ENCODE measurements around the gene GRAMD2A. TPM values are rescaled to one million over a fixed set of nuclear protein-coding genes. Genes with fewer than 3 reads are reported as not detected.

The GRAMD2A gene
- total and polyA plus RNA-seq, 5 experiments from 2014 or later = not detected

DNA sequence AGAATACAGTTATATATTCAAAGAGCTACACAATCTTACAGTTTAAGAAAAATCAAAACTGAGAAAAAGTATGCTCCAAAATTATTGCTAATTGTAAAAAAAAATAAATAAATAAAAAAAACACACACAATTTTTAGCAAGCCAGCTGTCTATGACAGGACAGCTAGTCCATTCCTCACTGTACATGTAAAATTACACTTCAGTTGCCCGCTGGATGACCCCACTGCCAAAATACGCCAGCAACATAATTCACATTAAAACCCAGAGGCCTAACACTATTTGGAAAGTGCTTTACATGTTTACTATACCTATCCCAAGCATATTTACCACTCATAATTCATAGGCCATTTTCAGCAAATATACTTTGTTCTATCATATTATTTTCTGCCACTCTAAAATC, 85.5 kb downstream of the GRAMD2A start:
- DNase-seq (no peak), ATAC-seq (no peak)
- POLR2A ChIA-PET = no interaction called here
- Mint-ChIP-seq H3K27me3 (no peaks in the 10 kb centered on the region), H3K4me1 (peaks cover 23 to 44% (median 35%) of the 10 kb centered on the region in 4 donors), H3K27ac (no peak overlapping the region), H3K4me3 (no peak overlapping the region), H3K36me3 (no peaks in the 10 kb centered on the region), H3K9me3 (no peaks in the 10 kb centered on the region)

DNA sequence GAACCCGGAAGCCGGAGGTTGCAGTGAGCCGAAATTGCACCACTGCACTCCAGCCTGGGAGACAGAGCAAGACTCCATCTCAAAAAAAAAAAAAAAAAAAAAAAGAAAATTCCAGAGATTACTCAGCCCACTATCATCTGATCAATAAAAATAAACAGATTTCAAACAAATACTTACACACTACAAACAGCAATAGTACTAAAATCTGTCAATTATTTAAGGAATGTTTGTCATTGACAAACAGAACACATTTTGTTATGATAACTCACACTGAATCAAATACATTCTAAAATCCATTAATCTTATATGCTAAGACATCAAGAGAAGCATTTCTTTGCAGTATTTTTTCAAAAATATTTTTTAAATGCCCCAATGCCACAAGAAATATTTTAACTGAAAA, 87.2 kb downstream of the GRAMD2A start:
- DNase-seq (no peak), ATAC-seq (no peak)
- Mint-ChIP-seq H3K4me3 (no peak overlapping the region), H3K27me3 (no peaks in the 10 kb centered on the region), H3K9me3 (no peaks in the 10 kb centered on the region), H3K36me3 (no peaks in the 10 kb centered on the region), H3K27ac (no peak overlapping the region), H3K4me1 (peaks cover 14 to 29% (median 22%) of the 10 kb centered on the region in 4 donors)
- POLR2A ChIA-PET = no interaction called here

Other genes with a start within 250 kb of the GRAMD2A start
- 10 to 100 TPM; 44.0 to 45.2 TPM for gene MYO9A, start 79.6 kb downstream of the GRAMD2A start, total RNA-seq
- gene MYO9A, start 79.6 kb downstream of the GRAMD2A start, polyA plus RNA-seq = 10 to 100 TPM; 11.7 to 13.3 (median 12.9) TPM
- 1 to 10 TPM; 1.4 to 2.2 TPM for gene SENP8, start 79.4 kb downstream of the GRAMD2A start, total RNA-seq
- 1 to 10 TPM in 1 of 3 donors, under 1 TPM in 2; 0.41 to 1.7 (median 0.98) TPM for gene SENP8, start 79.4 kb downstream of the GRAMD2A start, polyA plus RNA-seq
- gene PKM, start 33.4 kb upstream of the GRAMD2A start, total RNA-seq = 100 to 1,000 TPM; 277 to 285 TPM
- 100 to 1,000 TPM; 305 to 330 (median 318) TPM for gene PKM, start 33.4 kb upstream of the GRAMD2A start, polyA plus RNA-seq
- gene PARP6, start 74.8 kb upstream of the GRAMD2A start, total RNA-seq = 100 to 1,000 TPM; 122 to 133 TPM
- 10 to 100 TPM; 13.1 to 38.2 (median 13.9) TPM for gene PARP6, start 74.8 kb upstream of the GRAMD2A start, polyA plus RNA-seq
- gene CELF6, start 122.4 kb upstream of the GRAMD2A start, total RNA-seq = 1 to 10 TPM; 4.7 to 5.9 TPM
- under 1 TPM in 1 of 3 donors, not detected in 2; 0.18 TPM for gene CELF6, start 122.4 kb upstream of the GRAMD2A start, polyA plus RNA-seq
- gene HEXA, start 178.2 kb upstream of the GRAMD2A start, total RNA-seq = 100 to 1,000 TPM; 102 to 110 TPM
- 100 to 1,000 TPM in 1 of 3 donors, 10 to 100 TPM in 2; 80.0 to 113 (median 94.7) TPM for gene HEXA, start 178.2 kb upstream of the GRAMD2A start, polyA plus RNA-seq
- gene TMEM202, start 200.5 kb upstream of the GRAMD2A start, total RNA-seq = not detected
- gene TMEM202, start 200.5 kb upstream of the GRAMD2A start, polyA plus RNA-seq = not detected

Measured in naive thymus-derived CD8-positive, alpha-beta T cell (primary cell).